Activated T-cell treated with anti-CD3 and anti-CD28 coated beads, Interleukin-2, amount 50 U/mL, for 4 hours (primary cell): ENCODE data around the gene MIGA2. TPM values are rescaled to one million over a fixed set of nuclear protein-coding genes. Genes with fewer than 3 reads are reported as not detected.

Experiments
- ATAC-seq, 2 donors: fragments of 200-7000 bp; cut with Tn5 transposase; one replicate each; pipeline ENCODE4 v1.10.0; 2021
- DNase-seq: peaks from one replicate; pipeline ENCODE4 v3.0.0-alpha.2; 2020
- H3K27me3 Mint-ChIP-seq: one replicate; pipeline ENCODE4 v1.8.0; 2021; ENCODE audit warnings: low read depth, mixed read lengths
- H3K36me3 Mint-ChIP-seq: one replicate; pipeline ENCODE4 v1.8.0; 2022; ENCODE audit warnings: mixed read lengths; ENCODE audit not compliant: insufficient read depth
- H3K4me1 Mint-ChIP-seq: one replicate; pipeline ENCODE4 v1.8.0; 2021; ENCODE audit warnings: low read depth, mixed read lengths
- H3K4me3 Mint-ChIP-seq: one replicate; pipeline ENCODE4 v1.8.0; 2021; ENCODE audit warnings: mild to moderate bottlenecking, moderate library complexity, mixed read lengths
- H3K9me3 Mint-ChIP-seq: one replicate; pipeline ENCODE4 v1.8.0; 2021; ENCODE audit warnings: mixed read lengths
- total RNA-seq, 3 donors: library from RNA; stranded (reverse); gene quantifications; one replicate each; pipeline ENCODE4 v1.2.1, GENCODE V29; 2021

The MIGA2 gene
- total RNA-seq, 3 donors from 2014 or later: 42.4 to 50.9 (median 46.6) TPM

DNA sequence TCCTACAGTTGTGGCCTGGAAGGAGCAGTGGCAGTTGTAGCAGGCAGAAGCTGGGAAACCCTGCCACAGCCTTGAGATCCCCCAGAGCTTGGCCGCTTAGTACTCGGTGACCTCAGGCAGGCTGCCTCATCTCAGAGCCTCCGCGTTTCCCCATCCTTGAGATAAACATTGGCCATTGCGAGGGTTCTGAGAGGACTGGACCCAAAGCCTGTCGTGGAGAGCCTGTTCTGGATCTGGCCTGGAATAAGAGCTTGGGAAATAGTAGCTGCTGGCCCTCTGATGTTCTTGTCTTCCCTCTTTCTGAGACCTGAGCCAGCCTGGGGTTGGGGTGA is 1.3 kb downstream of the MIGA2 start:
- Mint-ChIP-seq H3K4me1 (peaks cover 32% of the 10 kb centered on the region), H3K9me3 (no peaks in the 10 kb centered on the region), H3K4me3 (peak overlapping the region; percentile 97), H3K27me3 (no peaks in the 10 kb centered on the region), H3K36me3 (peaks cover 6% of the 10 kb centered on the region)
- ATAC-seq: no peak
- no peak for DNase-seq

DNA sequence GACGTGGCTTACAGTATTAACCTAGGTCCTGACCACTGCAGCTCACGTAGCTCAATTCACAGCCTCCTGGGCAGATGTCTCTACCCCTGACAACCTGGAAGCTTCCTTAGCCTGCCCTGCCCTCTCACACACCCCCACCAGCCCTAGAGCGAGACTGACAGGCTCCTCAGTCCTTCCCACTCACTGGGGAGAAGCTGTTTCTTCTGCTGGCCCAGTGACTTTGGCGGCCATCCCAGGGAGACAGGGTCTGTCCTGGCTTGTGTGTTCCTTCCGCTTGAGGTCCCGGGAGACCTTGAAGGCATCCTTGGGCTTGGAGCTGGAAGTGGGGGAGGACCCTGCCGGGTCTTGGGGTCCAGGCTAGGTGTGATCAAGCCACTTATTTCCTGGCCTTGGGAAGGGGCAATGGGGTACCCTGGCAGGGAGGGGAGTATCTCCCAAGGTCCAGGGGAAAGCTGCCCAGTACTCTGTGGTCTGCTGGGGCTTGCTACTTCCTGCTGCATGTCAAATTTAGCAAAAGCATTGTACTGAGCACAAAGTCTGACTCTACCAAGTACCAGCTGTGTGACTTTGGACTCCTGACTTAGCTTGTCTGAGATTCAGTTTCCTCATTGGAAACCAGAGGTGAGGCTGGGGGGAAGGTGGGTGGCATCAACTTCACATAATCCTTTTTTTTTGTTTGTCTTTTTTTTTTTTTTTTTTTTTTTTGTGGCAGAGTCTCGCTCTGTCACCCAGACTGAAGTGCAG is 1.9 kb downstream of the MIGA2 start:
- Mint-ChIP-seq H3K9me3 (no peaks in the 10 kb centered on the region), H3K27me3 (no peaks in the 10 kb centered on the region), H3K4me1 (peaks cover 32% of the 10 kb centered on the region), H3K36me3 (peaks cover 7% of the 10 kb centered on the region), H3K4me3 (peak overlapping the region; percentile 97)
- ATAC-seq (no peak), DNase-seq (no peak)

DNA sequence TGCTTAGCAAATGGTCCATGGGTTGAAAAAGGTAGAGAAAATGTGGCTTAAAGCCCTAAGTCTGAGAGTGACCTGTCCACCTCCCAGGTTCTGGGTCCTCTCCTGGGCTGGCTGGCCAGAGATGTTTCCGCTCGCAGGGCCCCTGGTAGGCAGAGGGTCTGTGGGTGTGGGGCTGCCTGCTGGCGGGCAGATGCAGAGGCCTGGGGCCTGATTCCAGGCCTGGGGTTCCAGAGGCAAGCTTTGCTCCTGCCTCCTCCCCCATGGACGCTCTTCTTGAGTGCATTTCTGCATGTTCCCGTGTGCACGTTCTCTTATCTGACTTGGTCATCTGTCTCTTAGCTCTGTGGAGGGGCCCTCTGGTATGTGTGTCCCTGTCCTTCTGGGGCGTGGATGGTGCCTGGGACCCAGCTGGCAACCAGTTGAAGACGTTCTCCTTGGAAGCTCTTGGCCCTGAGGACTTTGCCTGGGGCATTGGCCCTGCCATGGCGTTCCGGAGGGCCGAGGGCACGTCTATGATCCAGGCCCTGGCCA is 3.8 kb downstream of the MIGA2 start:
- ATAC-seq (no peak), DNase-seq (no peak)
- H3K27me3 Mint-ChIP-seq: no peaks in the 10 kb centered on the region
- peaks cover 32% of the 10 kb centered on the region for H3K4me1 Mint-ChIP-seq
- peaks cover 10% of the 10 kb centered on the region for H3K36me3 Mint-ChIP-seq
- peak overlapping the region; percentile 38 for H3K4me3 Mint-ChIP-seq
- H3K9me3 Mint-ChIP-seq: no peaks in the 10 kb centered on the region

DNA sequence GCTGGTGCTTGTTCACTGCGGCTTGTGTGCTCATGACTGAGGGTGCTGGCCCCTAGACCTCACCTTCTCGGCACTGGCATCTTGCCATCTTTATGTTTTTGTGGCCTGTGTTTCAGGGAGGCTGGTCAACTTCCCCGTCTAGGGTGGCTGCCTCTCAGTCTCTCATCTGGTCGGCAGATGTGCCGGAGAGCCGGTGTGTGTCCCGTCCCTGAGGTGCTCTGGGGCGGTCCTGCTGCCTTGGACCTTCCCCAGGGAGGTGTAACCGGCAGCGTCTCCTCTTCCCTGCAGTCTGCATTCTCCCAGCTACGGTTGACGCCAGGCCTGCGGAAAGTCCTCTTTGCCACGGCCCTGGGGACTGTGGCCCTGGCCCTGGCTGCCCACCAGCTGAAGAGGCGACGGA is 5.6 kb downstream of the MIGA2 start:
- Mint-ChIP-seq H3K4me3 (no peak overlapping the region), H3K27me3 (no peaks in the 10 kb centered on the region), H3K4me1 (peaks cover 20% of the 10 kb centered on the region), H3K36me3 (peaks cover 10% of the 10 kb centered on the region), H3K9me3 (no peaks in the 10 kb centered on the region)
- DNase-seq: no peak
- no peak for ATAC-seq

DNA sequence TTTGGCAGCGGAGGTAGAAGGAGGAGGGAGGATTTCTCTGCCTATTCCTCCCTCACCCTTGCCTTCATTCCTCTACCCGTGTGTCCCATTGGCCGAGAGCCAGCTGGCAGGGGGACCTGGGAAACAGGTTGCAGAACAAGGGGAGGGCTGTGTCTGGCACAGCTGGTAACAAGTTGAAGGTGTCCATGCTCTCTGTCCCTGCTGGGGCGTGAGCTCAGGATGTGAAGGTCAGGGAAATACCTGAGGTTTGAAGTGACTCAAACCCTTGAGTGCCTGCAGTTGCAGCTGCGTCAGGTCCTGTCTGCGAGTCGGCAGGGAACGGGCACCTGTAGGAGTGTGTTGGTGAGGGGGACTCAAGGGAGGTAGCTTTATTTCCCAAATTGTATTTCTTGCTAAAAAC is 16.2 kb downstream of the MIGA2 start:
- ATAC-seq: no peak
- Mint-ChIP-seq H3K36me3 (peaks cover 12% of the 10 kb centered on the region), H3K4me3 (no peak overlapping the region), H3K9me3 (no peaks in the 10 kb centered on the region), H3K4me1 (no peaks in the 10 kb centered on the region), H3K27me3 (no peaks in the 10 kb centered on the region)
- DNase-seq: no peak

DNA sequence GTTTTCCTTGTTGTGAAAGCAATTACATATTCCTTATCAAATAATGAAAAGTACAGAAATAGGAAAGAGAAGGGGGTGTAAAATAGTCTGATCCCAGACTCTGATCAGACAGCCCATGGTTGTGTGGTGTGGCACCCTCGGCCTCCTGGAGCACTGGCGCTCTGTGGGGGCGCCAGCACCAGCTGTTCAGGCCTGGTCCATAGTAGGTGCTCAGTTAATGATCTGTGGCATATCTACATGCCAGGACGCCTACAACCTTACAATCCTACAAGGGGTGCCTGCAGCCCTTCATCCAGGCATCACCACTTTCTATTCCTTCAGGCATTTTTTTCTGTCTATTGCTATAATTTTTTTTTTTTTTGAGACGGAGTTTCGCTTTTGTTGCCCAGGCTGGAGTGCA is 16.6 kb downstream of the MIGA2 start:
- Mint-ChIP-seq H3K4me1 (no peaks in the 10 kb centered on the region), H3K36me3 (peaks cover 12% of the 10 kb centered on the region), H3K9me3 (no peaks in the 10 kb centered on the region), H3K27me3 (no peaks in the 10 kb centered on the region), H3K4me3 (no peak overlapping the region)
- no peak for ATAC-seq
- no peak for DNase-seq

DNA sequence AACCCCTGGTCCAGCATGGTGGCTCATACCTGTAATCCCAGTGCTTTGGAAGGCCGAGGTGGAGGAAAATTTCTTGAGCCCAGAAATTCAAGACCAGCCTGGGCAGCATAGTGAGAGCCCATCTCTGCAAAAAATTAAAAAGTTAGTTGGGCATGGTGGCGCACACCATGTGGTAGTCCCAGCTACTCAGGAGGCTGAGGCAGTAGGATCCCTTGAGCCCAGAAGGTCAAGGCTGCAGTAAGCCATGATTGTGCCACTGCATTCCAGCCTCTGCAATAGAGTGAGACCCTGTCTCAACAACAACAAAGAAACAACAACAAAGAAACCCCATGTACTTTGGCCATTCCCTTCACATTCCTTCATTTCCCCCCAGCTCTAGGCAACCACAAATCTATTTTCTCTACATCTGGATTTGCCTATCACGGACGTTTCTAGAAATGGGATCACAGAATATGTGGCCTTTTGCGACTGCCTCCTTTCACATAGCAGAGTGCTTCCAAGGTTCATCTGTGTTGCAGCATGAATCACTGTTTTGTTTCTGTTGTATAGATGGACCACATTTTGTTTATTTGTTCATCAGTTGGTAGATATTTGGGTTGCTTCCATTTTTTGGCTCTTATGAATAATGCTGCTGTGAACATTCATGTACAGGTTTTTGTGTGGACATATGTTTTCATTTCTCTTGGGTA is 17.9 kb downstream of the MIGA2 start:
- no peak overlapping the region for H3K4me3 Mint-ChIP-seq
- ATAC-seq (no peak), DNase-seq (no peak)
- peaks cover 6% of the 10 kb centered on the region for H3K36me3 Mint-ChIP-seq
- H3K4me1 Mint-ChIP-seq: no peaks in the 10 kb centered on the region
- H3K27me3 Mint-ChIP-seq: no peaks in the 10 kb centered on the region
- H3K9me3 Mint-ChIP-seq: no peaks in the 10 kb centered on the region

DNA sequence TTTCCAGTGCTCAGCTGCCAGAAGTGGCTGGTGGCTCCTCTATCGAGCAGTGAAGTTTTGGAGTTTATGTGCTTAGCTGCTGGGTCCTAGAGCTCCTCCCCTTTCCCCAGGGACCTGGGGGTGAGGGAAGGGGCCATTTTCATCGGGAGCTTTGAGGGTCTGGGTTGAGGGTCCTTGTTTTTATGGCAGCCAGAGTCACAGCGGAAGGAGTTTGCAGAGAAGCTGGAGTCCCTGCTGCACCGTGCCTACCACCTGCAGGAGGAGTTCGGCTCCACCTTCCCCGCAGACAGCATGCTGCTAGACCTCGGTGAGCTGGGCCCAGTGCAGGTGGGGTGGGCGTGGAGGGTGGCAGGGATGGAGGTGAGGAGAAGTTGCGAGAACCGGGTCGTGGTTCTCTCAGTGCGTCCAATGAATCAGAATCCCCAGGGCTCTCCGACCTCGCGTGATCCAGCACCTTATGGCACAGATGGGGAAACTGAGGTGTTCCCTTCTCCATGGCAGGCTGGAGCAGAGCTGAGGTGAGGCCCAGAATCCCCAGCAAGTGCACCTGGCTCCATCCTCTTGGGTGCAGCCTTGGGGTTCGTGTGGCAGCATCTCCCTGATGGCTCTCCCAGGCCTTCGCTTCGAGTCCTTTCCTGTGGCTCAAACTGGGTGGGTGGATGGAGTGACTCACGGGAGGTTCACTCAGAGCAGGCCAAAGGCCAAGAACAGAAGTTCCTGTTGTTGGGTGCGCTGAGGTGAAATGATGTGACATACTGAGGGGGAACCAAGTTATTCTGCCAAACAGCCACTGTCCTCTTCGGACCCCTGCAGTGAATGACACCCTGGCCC is 22.8 kb downstream of the MIGA2 start:
- ATAC-seq (no peak), DNase-seq (no peak)
- H3K4me3 Mint-ChIP-seq: no peak overlapping the region
- H3K36me3 Mint-ChIP-seq: peaks cover 7% of the 10 kb centered on the region
- no peaks in the 10 kb centered on the region for H3K27me3 Mint-ChIP-seq
- H3K4me1 Mint-ChIP-seq: no peaks in the 10 kb centered on the region
- H3K9me3 Mint-ChIP-seq: no peaks in the 10 kb centered on the region

DNA sequence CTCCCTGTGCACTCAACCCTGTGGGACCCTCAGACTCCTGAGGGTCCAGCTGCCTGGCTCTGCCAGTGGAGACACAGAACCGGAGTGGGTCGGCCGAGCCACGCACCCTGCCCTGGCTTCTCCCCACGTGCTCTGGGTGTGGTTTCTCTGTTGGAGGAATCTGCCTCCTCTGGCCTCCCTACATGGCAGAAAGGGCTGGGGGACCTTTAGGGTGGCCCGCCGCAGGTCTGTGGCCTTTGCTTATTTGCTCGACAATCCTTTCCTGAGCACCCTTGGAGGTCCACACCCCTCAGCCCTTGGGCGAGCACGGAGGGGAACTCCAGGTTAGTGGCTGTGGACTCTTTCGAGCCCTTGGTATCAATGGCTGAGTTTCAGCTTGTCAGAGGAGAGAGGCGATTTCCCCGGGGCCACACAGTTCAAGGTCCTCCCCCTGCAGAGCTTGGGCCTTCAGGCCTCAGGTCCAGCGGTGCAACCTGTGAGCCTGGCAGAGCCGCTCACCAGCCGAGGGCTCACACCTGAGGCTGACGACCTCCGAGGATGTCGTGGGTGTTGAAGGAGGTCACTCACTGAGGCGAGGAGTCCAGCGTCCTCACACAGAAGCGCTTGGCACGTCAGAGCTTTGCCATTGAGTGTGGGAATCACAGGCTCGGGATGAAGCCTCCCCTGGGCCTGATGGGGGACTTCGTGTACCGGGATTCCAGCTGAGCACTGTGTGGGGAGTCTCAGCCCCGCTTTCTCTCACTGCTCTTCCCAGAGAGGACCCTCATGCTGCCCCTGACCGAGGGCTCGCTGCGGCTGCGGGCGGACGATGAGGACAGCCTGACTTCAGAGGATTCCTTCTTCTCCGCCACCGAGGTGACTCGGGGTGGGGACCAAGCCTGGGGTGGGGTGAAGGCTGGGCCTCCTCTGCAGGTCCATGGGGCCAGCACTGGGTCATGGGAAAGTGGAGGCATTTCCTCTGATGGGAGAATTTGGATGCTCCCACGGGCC is 23.7 kb downstream of the MIGA2 start:
- no peak for DNase-seq
- H3K36me3 Mint-ChIP-seq: peaks cover 2% of the 10 kb centered on the region
- H3K4me1 Mint-ChIP-seq: no peaks in the 10 kb centered on the region
- no peaks in the 10 kb centered on the region for H3K27me3 Mint-ChIP-seq
- H3K4me3 Mint-ChIP-seq: no peak overlapping the region
- H3K9me3 Mint-ChIP-seq: no peaks in the 10 kb centered on the region
- ATAC-seq: no peak

DNA sequence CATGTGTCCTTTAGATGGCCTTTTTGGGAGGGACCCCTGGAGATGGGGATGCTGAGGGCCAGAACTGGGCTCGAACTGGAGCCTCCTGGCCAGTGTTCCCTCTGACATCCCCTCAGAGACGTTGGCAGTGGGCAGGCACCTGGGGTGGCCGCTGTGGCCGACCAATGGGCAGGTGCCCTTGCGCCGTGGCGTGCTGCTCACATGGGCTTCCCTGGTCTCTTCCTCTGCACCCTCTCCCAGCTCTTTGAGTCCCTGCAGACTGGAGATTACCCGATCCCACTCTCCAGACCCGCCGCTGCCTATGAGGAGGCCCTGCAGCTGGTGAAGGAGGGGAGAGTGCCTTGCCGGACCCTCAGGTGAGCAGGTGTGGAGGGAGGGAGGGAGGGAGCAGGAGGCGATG is 24.6 kb downstream of the MIGA2 start:
- Mint-ChIP-seq H3K9me3 (no peaks in the 10 kb centered on the region), H3K27me3 (no peaks in the 10 kb centered on the region), H3K36me3 (peaks cover 2% of the 10 kb centered on the region), H3K4me3 (no peak overlapping the region), H3K4me1 (no peaks in the 10 kb centered on the region)
- ATAC-seq: no peak
- DNase-seq: no peak

DNA sequence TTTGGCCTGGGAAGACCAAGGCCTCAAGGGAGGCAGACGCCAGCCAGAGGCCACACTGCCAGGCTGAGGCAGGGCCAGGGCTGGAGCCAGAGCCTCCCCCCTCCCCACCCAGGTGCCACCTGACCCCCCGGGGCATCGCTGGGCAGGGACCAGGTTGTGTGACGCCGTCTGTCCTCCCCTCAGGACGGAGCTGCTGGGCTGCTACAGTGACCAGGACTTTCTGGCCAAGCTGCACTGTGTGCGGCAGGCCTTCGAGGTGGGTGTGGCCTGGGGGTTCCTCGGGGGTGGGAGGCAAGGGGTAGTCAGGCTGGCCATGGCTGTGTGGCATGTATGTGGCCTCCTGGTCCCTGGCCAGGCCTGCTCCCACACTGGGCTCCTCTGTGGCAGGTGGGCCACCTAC is 26.6 kb downstream of the MIGA2 start:
- H3K27me3 Mint-ChIP-seq: no peaks in the 10 kb centered on the region
- no peak for DNase-seq
- peaks cover 2% of the 10 kb centered on the region for H3K36me3 Mint-ChIP-seq
- peaks cover under 1% of the 10 kb centered on the region for H3K4me1 Mint-ChIP-seq
- H3K9me3 Mint-ChIP-seq: no peaks in the 10 kb centered on the region
- no peak for ATAC-seq
- H3K4me3 Mint-ChIP-seq: no peak overlapping the region

DNA sequence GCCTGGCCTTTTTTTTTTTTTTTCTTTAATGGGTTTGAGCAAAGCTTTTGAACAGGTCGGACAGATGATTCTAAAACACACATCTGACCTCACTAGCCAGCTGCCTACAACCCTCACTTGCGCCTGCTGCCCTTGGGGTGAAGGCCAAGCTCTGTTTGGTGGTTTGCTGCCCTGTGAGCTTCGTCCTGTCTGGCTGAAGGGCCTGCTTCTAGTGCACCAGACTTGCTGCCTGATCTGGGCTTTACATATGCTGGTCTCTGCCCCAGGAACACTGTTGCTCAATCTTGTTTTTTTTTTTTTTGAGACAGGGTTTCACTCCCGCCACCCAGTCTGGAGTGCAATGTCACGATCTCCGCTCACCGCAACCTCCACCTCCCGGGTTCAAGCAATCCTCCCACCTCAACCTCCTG is 28.1 kb downstream of the MIGA2 start:
- ATAC-seq (no peak), DNase-seq (no peak)
- no peak overlapping the region for H3K4me3 Mint-ChIP-seq
- peaks cover 12% of the 10 kb centered on the region for H3K4me1 Mint-ChIP-seq
- no peaks in the 10 kb centered on the region for H3K27me3 Mint-ChIP-seq
- H3K9me3 Mint-ChIP-seq: no peaks in the 10 kb centered on the region
- H3K36me3 Mint-ChIP-seq: peaks cover 2% of the 10 kb centered on the region

DNA sequence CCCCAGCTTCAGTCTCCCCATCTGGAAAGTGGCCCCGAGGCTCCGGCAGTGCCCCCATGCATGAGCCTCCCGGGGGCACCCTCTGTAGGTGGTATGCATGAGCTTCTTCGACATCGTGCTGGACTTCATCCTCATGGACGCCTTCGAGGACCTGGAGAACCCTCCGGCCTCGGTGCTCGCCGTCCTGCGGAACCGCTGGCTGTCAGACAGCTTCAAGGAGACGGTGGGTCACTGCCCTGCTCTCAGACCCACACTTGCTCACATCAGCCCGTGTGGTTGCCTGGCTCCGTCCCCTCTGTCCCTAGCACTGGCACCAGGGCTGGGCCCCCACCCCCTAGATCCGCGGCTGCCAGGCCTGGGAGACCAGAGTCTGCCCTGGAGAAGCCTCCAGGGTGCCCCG is 31.7 kb downstream of the MIGA2 start:
- DNase-seq (no peak), ATAC-seq (no peak)
- H3K4me3 Mint-ChIP-seq: no peak overlapping the region
- no peaks in the 10 kb centered on the region for H3K9me3 Mint-ChIP-seq
- H3K36me3 Mint-ChIP-seq: peaks cover 2% of the 10 kb centered on the region
- peaks cover 26% of the 10 kb centered on the region for H3K4me1 Mint-ChIP-seq
- H3K27me3 Mint-ChIP-seq: no peaks in the 10 kb centered on the region
